ACHN (cell line): ENCODE data around the gene PCDHA7.
"Not testable (repeated sequence)": the region's sequence is repeated elsewhere in the genome, so short reads cannot be mapped to it uniquely, and the experiment has no call there.

Experiments used
- DNase-seq: peaks from one replicate; pipeline ENCODE4 v3.0.0-alpha.2; 2015
- in situ Hi-C: cut with HindIII; loops from 2 replicates; pipeline ENCODE4 v1.10.0; 2017; ENCODE audit warnings: low sequenced_read_pairs, low pct_ligation_motif_present, low pct_unique_long_range_greater_than_20kb

Gene PCDHA7, protein sequence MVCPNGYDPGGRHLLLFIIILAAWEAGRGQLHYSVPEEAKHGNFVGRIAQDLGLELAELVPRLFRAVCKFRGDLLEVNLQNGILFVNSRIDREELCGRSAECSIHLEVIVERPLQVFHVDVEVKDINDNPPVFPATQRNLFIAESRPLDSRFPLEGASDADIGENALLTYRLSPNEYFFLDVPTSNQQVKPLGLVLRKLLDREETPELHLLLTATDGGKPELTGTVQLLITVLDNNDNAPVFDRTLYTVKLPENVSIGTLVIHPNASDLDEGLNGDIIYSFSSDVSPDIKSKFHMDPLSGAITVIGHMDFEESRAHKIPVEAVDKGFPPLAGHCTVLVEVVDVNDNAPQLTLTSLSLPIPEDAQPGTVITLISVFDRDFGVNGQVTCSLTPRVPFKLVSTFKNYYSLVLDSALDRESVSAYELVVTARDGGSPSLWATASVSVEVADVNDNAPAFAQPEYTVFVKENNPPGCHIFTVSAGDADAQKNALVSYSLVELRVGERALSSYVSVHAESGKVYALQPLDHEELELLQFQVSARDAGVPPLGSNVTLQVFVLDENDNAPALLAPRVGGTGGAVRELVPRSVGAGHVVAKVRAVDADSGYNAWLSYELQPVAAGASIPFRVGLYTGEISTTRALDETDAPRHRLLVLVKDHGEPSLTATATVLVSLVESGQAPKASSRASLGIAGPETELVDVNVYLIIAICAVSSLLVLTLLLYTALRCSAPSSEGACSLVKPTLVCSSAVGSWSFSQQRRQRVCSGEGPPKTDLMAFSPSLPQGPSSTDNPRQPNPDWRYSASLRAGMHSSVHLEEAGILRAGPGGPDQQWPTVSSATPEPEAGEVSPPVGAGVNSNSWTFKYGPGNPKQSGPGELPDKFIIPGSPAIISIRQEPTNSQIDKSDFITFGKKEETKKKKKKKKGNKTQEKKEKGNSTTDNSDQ

DNA sequence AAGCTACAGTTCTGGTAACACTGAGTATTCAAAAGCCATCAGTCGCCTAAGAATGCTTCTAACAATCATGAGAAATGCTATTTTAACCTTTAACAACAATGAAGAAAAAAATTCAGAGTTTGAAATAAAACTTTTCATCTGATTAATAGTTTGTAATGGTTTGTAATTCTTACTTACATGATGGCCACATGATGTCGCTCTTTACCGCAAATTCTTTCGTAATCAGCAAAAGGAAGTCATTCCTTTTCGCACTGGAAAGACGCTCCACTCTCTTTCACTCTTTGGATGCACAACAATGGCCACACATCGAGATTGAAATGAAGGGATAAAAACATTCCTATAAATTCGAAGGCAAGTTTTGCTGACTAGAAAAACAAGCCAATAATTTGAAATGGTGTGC, at the start of gene PCDHA7:
TSS of gene PCDHA7 (plus strand) at position 277 of the 400 bp plus-strand sequence. CDS start at position 392, 115 bp downstream.
- peak; percentile 8 for DNase-seq
- in situ Hi-C loops = no loop called here

DNA sequence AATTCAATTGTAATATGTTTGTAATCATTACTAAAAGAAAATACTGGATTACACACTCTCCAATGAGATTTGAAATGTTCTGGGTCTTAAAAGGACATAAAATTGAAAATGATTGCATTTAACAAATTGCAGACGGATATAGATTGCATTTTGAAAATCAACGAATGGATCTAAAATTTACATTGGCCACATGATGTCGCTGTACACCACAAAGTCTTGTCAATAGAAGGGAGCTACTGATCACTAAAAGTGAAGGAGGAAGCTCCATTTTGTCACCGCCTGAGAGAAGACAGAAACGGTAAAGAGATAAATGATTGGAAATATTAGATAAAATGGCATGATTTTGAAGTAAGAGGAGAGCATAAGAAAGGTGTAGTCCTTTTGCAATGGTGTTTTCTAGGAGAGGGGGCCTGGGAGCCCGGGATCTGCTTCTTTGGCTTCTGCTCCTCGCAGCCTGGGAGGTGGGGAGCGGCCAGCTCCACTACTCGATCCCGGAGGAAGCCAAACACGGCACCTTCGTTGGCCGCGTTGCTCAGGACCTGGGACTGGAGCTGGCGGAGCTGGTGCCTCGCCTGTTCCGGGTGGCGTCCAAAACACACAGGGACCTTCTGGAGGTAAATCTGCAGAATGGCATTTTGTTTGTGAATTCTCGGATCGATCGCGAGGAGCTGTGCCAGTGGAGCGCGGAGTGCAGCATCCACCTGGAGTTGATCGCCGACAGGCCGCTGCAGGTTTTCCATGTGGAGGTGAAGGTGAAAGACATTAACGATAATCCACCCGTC, 48.0 kb upstream of the PCDHA7 start, which contains the start of gene PCDHA1:
TSS of gene PCDHA1 (plus strand) at position 236 of the 782 bp plus-strand sequence.
- DNase-seq = no peak
- in situ Hi-C loops = no loop called here

DNA sequence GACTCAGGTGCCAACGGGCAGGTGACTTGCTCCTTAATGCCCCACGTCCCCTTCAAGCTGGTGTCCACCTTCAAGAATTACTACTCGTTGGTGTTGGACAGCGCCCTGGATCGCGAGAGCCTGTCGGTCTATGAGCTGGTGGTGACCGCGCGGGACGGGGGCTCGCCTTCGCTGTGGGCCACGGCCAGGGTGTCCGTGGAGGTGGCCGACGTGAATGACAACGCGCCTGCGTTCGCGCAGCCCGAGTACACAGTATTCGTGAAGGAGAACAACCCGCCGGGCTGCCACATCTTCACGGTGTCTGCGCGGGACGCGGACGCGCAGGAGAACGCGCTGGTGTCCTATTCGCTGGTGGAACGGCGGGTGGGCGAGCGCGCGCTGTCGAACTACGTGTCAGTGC, 46.6 kb upstream of the PCDHA7 start:
- in situ Hi-C loops, DNase-seq: not testable (repeated sequence)

DNA sequence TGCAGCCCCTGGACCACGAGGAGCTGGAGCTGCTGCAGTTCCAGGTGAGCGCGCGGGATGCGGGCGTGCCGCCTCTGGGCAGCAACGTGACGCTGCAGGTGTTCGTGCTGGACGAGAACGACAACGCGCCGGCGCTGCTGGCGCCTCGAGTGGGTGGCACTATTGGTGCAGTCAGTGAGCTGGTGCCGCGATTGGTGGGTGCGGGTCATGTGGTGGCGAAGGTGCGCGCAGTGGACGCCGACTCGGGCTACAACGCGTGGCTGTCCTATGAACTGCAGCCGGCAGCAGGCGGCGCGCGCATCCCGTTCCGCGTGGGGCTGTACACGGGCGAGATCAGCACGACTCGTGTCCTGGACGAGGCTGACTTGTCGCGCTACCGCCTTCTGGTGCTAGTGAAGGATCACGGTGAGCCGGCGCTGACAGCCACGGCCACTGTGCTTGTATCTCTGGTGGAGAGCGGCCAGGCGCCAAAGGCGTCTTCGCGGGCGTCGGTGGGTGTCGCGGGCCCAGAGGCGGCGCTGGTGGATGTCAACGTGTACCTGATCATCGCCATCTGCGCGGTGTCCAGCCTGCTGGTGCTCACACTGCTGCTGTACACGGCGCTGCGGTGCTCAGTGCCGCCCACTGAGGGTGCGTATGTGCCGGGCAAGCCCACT, 46.1 kb upstream of the PCDHA7 start:
- in situ Hi-C loops, DNase-seq: not testable (repeated sequence)

DNA sequence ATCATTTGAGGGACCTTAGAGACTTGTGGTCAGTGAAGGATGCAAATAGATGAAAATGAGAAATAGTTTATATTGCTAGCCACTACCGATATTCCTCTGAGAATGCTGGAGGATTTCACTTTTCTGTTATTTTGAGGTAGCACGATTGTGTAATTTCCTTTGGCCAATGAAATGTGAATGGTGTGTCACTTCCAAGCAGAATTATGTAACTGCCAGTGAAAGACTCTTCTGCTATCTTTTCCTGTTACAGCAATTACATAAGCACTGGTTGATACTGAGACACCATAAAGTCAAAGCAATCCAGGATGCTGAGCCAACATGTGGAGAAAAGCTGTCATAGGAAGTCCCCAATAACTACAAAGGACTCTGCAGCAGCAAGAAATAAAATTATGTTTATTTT, 43.0 kb upstream of the PCDHA7 start:
- in situ Hi-C loops = no loop called here
- DNase-seq = no peak

DNA sequence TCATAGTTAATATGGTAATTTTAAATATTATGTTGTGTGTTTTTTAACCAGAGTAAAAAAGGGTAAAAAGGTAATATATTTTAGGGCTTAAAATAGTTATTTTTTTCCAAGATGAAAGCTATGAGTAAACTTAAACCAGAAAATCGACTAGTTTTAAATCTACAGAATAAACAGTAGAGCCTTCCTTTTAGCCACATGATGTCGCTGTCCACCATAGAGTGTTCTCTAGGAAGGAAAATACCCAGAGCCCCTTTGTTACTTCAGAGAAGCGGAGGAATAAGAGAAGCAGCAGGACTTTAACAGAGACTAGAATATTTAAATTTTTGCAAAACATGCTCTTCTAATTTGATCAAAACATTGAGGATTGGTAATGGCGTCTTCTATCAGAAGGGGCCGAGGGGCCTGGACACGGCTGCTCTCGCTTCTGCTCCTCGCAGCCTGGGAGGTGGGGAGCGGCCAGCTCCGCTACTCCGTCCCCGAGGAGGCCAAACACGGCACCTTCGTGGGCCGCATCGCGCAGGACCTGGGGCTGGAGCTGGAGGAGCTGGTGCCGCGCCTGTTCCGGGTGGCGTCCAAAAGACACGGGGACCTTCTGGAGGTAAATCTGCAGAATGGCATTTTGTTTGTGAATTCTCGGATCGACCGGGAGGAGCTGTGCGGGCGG, 39.3 kb upstream of the PCDHA7 start, which contains the start of gene PCDHA2:
TSS of gene PCDHA2 (plus strand) at position 258 of the 664 bp plus-strand sequence.
- no peak for DNase-seq
- in situ Hi-C loops = no loop called here

DNA sequence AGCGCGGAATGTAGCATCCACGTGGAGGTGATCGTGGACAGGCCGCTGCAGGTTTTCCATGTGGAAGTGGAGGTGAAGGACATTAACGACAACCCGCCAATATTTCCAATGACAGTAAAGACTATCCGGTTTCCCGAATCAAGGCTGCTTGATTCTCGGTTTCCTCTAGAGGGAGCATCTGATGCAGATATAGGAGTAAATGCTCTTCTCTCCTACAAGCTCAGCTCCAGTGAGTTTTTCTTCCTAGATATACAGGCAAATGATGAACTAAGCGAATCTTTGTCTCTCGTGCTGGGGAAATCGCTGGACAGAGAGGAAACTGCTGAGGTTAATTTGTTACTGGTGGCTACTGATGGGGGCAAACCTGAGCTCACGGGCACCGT, 38.8 kb upstream of the PCDHA7 start:
- no peak for DNase-seq
- in situ Hi-C loops = no loop called here

DNA sequence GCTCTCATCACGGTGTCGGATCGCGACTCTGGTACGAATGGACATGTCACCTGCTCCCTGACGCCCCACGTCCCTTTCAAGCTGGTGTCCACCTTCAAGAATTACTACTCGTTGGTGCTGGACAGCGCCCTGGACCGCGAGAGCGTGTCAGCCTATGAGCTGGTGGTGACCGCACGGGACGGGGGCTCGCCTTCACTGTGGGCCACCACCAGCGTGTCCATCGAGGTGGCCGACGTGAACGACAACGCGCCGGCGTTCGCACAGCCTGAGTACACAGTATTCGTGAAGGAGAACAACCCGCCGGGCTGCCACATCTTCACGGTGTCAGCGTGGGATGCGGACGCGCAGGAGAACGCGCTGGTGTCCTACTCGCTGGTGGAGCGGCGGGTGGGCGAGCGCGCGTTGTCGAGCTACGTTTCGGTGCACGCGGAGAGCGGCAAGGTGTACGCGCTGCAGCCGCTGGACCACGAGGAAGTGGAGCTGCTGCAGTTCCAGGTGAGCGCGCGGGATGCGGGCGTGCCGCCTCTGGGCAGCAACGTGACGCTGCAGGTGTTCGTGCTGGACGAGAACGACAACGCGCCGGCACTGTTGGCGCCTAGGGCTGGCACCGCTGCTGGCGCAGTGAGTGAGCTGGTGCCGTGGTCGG, 37.9 kb upstream of the PCDHA7 start:
- DNase-seq, in situ Hi-C loops: not testable (repeated sequence)

DNA sequence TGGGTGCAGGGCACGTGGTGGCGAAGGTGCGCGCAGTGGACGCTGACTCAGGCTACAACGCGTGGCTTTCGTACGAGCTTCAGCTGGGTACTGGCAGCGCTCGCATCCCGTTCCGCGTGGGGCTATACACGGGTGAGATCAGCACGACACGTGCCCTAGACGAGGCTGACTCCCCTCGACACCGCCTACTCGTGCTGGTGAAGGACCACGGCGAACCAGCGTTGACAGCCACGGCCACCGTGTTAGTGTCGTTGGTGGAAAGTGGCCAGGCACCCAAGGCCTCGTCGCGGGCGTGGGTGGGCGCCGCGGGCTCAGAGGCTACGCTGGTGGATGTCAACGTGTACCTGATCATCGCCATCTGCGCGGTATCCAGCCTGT, 37.4 kb upstream of the PCDHA7 start:
- DNase-seq = no peak
- in situ Hi-C loops = no loop called here

DNA sequence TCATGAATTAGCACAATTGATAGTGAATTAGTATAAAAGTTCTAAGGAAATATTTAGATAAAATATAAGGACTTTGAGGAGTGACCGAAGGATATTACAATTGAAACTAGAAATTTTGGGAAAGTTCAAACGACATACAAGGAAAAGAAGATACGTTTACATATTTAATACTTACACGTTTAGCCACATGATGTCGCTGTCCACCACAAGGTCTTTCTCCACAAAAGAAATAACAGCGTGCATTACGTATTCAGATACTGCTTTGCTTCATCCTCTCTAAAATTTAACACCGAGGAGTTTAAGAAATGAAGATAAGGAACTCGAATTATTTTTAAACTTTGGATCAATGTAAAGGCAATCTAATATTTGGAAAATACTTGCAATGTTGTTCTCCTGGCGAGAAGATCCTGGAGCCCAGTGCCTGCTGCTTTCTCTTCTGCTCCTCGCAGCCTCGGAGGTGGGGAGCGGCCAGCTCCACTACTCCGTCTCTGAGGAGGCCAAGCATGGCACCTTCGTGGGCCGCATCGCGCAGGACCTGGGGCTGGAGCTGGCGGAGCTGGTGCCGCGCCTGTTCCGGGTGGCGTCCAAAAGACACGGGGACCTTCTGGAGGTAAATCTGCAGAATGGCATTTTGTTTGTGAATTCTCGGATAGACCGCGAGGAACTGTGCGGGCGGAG, 33.1 kb upstream of the PCDHA7 start, which contains the start of gene PCDHA3:
TSS of gene PCDHA3 (plus strand) at position 242 of the 678 bp plus-strand sequence.
- in situ Hi-C loops = no loop called here
- DNase-seq = no peak

DNA sequence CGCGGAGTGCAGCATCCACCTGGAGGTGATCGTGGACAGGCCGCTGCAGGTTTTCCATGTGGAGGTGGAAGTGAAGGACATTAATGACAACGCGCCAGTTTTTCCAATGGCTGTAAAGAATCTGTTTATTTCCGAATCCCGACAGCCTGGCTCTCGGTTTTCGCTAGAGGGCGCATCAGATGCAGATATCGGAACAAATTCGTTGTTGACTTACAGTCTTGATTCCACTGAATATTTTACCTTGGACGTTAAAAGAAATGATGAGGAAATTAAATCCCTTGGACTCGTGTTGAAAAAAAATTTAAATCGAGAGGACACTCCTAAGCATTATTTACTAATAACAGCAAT, 32.6 kb upstream of the PCDHA7 start:
- in situ Hi-C loops = no loop called here
- no peak for DNase-seq

DNA sequence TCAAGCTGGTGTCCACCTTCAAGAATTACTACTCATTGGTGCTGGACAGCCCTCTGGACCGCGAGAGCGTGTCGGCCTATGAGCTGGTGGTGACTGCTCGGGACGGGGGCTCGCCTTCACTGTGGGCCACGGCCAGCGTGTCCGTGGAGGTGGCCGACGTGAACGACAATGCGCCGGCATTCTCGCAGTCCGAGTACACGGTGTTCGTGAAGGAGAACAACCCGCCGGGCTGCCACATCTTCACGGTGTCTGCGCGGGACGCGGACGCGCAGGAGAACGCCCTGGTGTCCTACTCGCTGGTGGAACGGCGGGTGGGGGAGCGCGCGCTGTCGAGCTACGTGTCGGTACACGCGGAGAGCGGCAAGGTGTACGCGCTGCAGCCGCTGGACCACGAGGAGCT, 31.7 kb upstream of the PCDHA7 start:
- in situ Hi-C loops, DNase-seq: not testable (repeated sequence)

DNA sequence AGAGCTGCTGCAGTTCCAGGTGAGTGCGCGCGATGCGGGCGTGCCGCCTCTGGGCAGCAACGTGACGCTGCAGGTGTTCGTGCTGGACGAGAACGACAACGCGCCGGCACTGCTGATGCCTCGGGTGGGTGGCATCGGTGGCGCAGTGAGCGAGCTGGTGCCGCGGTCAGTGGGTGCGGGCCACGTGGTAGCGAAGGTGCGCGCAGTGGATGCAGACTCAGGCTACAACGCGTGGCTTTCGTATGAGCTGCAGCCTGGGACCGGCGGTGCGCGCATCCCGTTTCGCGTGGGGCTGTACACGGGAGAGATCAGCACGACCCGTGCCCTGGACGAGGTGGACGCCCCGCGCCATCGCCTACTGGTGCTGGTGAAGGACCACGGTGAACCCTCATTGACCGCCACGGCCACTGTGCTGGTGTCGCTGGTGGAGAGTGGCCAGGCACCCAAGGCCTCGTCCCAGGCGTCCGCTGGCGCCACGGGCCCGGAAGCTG, 31.2 kb upstream of the PCDHA7 start:
- DNase-seq = no peak
- in situ Hi-C loops = no loop called here

DNA sequence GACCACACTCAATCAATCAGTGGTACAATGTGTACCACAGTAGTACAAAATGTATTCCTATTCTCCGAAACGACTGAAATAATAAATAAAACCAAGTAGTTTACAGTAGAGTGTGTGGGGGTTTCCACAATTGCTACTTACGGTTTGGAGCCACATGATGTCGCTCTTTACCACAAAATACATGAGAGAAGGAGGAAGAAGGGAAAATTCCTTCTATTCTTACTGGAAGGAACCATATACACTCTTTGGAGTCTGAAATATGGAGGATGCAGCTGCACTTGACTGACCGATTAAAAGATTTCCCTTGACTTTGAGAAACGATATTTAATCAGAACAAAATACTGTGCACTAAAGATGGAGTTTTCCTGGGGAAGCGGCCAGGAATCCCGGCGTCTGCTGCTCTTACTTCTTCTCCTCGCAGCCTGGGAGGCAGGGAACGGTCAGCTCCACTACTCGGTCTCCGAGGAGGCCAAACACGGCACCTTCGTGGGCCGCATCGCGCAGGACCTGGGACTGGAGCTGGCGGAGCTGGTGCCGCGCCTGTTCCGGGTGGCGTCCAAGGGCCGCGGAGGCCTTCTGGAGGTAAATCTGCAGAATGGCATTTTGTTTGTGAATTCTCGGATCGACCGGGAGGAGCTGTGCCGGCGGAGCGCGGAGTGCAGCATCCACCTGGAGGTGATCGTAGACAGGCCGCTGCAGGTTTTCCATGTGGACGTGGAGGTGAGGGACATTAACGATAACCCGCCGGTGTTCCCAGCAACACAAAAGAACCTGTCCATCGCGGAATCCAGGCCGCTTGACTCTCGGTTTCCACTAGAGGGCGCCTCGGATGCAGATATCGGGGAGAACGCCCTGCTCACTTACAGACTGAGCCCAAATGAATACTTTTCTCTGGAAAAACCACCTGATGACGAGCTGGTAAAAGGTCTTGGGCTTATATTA, 27.0 kb upstream of the PCDHA7 start, which contains the start of gene PCDHA4:
TSS of gene PCDHA4 (plus strand) at position 235 of the 942 bp plus-strand sequence.
- DNase-seq = no peak
- in situ Hi-C loops = no loop called here

DNA sequence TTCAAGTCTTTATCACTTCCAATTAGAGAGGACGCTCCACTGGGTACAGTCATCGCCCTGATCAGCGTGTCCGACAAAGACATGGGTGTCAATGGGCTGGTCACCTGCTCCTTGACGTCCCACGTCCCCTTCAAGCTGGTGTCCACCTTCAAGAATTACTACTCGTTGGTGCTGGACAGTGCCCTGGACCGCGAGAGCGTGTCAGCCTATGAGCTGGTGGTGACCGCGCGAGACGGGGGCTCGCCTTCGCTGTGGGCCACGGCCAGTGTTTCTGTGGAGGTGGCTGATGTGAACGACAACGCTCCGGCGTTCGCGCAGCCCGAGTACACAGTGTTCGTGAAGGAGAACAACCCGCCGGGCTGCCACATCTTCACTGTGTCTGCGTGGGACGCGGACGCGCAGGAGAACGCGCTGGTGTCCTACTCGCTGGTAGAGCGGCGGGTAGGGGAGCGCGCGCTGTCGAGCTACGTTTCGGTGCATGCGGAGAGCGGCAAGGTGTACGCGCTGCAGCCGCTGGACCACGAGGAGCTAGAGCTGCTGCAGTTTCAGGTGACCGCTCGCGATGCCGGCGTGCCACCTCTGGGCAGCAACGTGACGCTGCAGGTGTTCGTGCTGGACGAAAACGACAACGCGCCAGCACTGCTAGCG, 25.7 kb upstream of the PCDHA7 start:
- DNase-seq, in situ Hi-C loops: not testable (repeated sequence)
